Peyer's patch (tissue), 4 donors: ENCODE measurements around the gene GABRG3. TPM values are rescaled to one million over a fixed set of nuclear protein-coding genes. Genes with fewer than 3 reads are reported as not detected.

Source experiments
- DNase-seq, 3 donors: peaks; one replicate each; pipeline ENCODE4 v3.0.0-alpha.2; 2017 to 2019
- H3K27ac ChIP-seq, 4 donors: fragments of 200-600 bp; sonication (generic); one replicate each; pipeline ENCODE4 v1.5.1; 2016 to 2019
- H3K27me3 ChIP-seq, 2 donors: fragments of 200-600 bp; sonication (generic); one replicate each; pipeline ENCODE4 v1.5.1; 2019
- H3K36me3 ChIP-seq, 3 donors: fragments of 200-600 bp; sonication (generic); one replicate each; pipeline ENCODE4 v1.5.1; 2016 to 2019
- H3K4me1 ChIP-seq, 4 donors: fragments of 200-600 bp; sonication (generic); one replicate each; pipeline ENCODE4 v1.5.1; 2016 to 2019
- H3K4me3 ChIP-seq, 4 donors: fragments of 200-600 bp; sonication (generic); 1 replicate in 3 of 4; 2 replicates in 1 of 4; pipeline ENCODE4 v1.5.1; 2016 to 2019; ENCODE audit warnings: mild to moderate bottlenecking in 1 of 4
- H3K9me3 ChIP-seq, 4 donors: fragments of 200-600 bp; sonication (generic); one replicate each; pipeline ENCODE4 v1.5.1; 2016 to 2019; ENCODE audit warnings: mild to moderate bottlenecking in 1 of 4
- POLR2A ChIP-seq, 2 donors: fragments of 450-650 bp; IDR thresholded peaks; one replicate each; pipeline ENCODE4 v1.5.1; 2017; ENCODE audit warnings: antibody characterized with exemption in 2 of 2, mild to moderate bottlenecking in 2 of 2, moderate library complexity in 2 of 2
- total RNA-seq, 4 donors: library from RNA; depleted of rRNA; stranded (reverse); fragments of >200 nt; gene quantifications; one replicate each; pipeline ENCODE4 v1.1.0, GENCODE V29; 2016
- TF ChIP-seq, protein P1 (sequence below), 6 experiments: fragments of 450-650 bp in 4 of 6; fragments of 200-600 bp in 2 of 6; sonication (generic) in 1 of 6; IDR thresholded peaks; one replicate each; pipeline ENCODE4 v1.5.1; 2017 to 2019; ENCODE audit warnings: antibody characterized with exemption in 6 of 6, mild to moderate bottlenecking in 3 of 6, moderate library complexity in 1 of 6

Gene GABRG3
- total RNA-seq, 4 donors from 2014 or later = not detected

DNA sequence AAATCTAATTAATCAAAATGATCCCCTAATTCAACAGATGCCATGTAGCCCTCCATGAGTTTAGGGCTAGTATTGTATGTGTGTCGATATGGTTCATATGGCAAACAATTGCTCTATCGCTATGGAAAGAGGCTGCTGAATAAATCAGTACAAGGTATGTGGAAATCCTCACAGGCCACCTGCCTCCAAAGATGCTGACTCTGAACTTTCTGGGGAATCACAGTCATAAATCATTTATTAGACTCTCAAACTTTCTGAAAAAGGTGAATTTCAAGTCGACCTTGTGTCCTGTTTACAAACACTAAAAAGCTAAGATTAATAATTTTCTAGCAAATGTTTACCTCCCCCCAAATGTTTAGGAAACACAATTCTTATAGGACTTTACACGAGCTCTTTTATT is 462.6 kb downstream of the GABRG3 start:
- TF ChIP-seq, protein P1, sequence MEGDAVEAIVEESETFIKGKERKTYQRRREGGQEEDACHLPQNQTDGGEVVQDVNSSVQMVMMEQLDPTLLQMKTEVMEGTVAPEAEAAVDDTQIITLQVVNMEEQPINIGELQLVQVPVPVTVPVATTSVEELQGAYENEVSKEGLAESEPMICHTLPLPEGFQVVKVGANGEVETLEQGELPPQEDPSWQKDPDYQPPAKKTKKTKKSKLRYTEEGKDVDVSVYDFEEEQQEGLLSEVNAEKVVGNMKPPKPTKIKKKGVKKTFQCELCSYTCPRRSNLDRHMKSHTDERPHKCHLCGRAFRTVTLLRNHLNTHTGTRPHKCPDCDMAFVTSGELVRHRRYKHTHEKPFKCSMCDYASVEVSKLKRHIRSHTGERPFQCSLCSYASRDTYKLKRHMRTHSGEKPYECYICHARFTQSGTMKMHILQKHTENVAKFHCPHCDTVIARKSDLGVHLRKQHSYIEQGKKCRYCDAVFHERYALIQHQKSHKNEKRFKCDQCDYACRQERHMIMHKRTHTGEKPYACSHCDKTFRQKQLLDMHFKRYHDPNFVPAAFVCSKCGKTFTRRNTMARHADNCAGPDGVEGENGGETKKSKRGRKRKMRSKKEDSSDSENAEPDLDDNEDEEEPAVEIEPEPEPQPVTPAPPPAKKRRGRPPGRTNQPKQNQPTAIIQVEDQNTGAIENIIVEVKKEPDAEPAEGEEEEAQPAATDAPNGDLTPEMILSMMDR (IDR thresholded peaks at IDR 0.05) = no peak
- TF ChIP-seq POLR2A (IDR thresholded peaks at IDR 0.05) = no peak

DNA sequence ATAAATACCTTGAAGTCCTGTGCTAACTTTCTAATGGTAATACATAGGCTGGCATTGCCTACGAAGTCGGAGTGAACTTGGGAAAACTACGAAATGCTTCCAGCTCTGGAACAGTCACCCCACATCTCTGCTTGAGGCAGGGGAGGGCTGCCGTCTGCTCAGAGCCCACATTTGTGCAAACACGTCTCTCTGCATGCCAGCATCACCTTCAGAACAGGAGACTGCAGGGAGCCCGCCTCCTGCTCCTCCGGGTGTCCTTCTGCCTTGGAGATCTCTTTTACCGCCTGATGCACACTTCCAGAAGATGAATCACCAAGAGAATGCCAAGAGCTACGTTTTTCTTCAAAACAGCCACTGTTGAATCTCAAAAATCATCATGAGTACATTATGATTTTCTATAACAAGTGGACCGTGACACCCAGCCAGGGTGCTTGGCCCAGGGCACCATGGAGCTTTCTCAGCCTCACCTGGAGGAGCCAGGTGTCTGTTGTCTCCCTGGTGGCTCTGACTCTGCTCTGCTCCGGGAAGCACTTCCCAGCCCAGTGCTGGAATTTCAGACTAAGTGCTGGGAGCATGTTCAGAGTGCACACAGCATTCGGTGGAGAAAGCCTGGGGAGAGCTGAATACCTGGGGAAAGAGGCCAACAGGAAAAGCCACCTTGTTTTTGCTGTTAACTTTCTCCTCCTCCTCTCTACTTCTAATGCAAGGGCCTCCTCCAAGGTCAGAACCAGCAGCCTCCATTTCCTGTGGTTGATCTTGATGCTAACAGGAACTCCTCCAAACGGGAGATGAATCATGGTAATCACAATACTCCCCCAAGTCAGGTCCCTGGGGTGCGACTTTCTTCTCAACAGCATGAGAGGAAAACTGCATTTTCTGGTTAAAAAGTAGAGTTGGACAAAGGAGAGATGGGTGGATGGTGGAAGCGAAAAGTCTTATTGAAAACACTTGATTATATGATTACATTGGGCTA is 467.7 kb downstream of the GABRG3 start:
- no peak overlapping the region for H3K4me3 ChIP-seq
- H3K36me3 ChIP-seq = no peaks in the 10 kb centered on the region
- no peak for DNase-seq
- H3K27me3 ChIP-seq = no peaks in the 10 kb centered on the region
- no peaks in the 10 kb centered on the region for H3K4me1 ChIP-seq
- H3K9me3 ChIP-seq = peaks cover 0 to 5% (median 0%) of the 10 kb centered on the region in 4 donors
- TF ChIP-seq POLR2A (IDR thresholded peaks at IDR 0.05) = no peak
- H3K27ac ChIP-seq = no peak overlapping the region

More for the DNA sequence above, 462.6 kb downstream of the GABRG3 start:
- Histone ChIP-seq H3K9me3 (peaks cover 0 to 10% (median 0%) of the 10 kb centered on the region in 4 donors), H3K36me3 (no peaks in the 10 kb centered on the region), H3K27ac (no peak overlapping the region), H3K4me3 (no peak overlapping the region), H3K4me1 (no peaks in the 10 kb centered on the region), H3K27me3 (no peaks in the 10 kb centered on the region)
- DNase-seq = no peak

DNA sequence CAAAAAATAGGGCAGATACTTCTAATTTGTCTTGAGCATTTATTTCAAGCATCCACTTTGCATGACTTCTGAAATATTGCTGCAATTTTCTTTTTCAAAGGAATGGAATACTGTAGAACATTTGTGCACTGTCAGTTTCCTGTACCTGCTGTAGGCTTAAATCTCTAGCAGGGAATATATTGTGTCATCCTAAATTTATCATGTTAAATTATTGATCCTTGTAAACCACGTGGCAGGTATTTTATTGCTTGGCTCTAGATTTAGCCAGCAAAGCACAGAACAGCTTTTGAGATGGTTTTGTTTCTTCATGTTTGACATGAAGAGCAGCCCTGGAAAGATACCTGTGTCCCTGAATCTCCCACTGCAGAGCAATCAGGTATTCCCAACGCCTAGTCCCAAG is 470.1 kb downstream of the GABRG3 start:
- Histone ChIP-seq H3K27me3 (no peaks in the 10 kb centered on the region), H3K27ac (no peak overlapping the region), H3K4me3 (no peak overlapping the region), H3K36me3 (no peaks in the 10 kb centered on the region), H3K4me1 (no peaks in the 10 kb centered on the region), H3K9me3 (peaks cover 0 to 5% (median 0%) of the 10 kb centered on the region in 4 donors)
- no peak for DNase-seq
- no peak for TF ChIP-seq POLR2A (IDR thresholded peaks at IDR 0.05)
- TF ChIP-seq, protein P1 (IDR thresholded peaks at IDR 0.05) = no peak

DNA sequence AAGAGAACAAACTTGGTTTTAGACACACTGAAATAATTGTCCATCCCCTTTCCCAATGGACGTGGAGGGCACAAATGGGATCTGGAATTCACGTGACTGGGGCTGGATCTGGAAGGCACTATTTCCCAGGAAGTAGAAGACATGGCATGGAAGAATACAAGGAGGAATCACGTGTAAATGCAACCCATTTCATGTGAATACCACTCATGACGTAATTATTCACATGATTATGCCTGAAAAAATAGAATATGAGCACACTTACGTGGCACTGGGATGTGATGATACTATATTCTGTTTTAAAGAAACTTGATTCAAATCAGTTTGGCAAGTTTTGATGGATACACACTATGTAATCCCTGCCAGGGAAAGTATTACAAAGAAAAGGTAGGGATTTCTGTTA is 477.3 kb downstream of the GABRG3 start:
- no peak overlapping the region for H3K4me3 ChIP-seq
- no peak overlapping the region for H3K27ac ChIP-seq
- no peaks in the 10 kb centered on the region for H3K4me1 ChIP-seq
- no peak for TF ChIP-seq POLR2A (IDR thresholded peaks at IDR 0.05)
- TF ChIP-seq, protein P1 (IDR thresholded peaks at IDR 0.05) = no peak
- no peak for DNase-seq
- no peaks in the 10 kb centered on the region for H3K36me3 ChIP-seq
- H3K9me3 ChIP-seq = no peaks in the 10 kb centered on the region
- no peaks in the 10 kb centered on the region for H3K27me3 ChIP-seq

DNA sequence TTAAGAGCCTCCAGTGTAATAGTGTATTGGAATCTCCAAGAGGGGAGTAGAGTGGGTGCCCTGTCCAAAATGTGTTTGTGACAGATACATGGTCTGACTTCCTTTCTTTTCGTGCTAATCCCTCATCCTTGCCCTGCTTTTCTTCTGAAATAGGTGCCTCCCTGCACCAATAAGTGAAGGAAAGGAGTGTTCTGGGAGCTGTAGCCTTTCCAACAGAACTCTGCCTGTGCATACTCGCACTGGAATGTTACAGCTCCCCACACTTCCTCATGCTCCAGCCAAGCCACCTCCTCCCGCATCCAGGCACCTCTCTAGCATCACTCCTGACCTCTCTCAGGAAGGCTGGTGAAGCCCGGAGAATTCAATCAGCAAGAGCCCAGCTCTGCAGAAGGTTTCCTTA is 478.0 kb downstream of the GABRG3 start:
- no peak for DNase-seq
- H3K9me3 ChIP-seq = no peaks in the 10 kb centered on the region

DNA sequence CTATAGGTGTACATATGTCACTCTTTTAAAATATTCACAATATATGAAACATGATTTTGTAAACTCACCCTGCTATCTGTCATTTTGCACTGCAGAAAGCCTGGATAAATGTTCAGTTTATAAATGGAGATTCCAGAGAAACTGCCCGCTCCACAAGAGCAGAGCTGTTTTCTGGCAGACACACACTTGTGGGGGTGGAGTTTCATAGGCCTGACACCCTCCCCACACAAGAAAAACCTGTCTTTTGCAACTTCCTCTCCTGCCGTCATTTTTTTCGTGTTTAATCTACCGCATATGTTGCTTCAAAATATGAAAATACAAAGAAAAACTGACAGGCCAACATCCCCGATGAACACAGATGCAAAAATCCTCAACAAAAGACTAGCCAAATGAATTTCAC is 479.0 kb downstream of the GABRG3 start:
- H3K9me3 ChIP-seq = no peaks in the 10 kb centered on the region
- H3K36me3 ChIP-seq = no peaks in the 10 kb centered on the region
- H3K4me1 ChIP-seq = no peaks in the 10 kb centered on the region
- no peak overlapping the region for H3K4me3 ChIP-seq
- TF ChIP-seq POLR2A (IDR thresholded peaks at IDR 0.05) = no peak
- TF ChIP-seq, protein P1 (IDR thresholded peaks at IDR 0.05) = no peak
- DNase-seq = no peak
- H3K27me3 ChIP-seq = no peaks in the 10 kb centered on the region
- H3K27ac ChIP-seq = no peak overlapping the region

More for the DNA sequence above, 478.0 kb downstream of the GABRG3 start:
- no peaks in the 10 kb centered on the region for H3K27me3 ChIP-seq
- H3K4me1 ChIP-seq = no peaks in the 10 kb centered on the region
- TF ChIP-seq, protein P1 (IDR thresholded peaks at IDR 0.05) = no peak
- TF ChIP-seq POLR2A (IDR thresholded peaks at IDR 0.05) = no peak
- no peak overlapping the region for H3K4me3 ChIP-seq
- no peaks in the 10 kb centered on the region for H3K36me3 ChIP-seq
- no peak overlapping the region for H3K27ac ChIP-seq
